ENCODE measurements around the gene HMGXB4. TPM values are rescaled to one million over a fixed set of nuclear protein-coding genes. Genes with fewer than 3 reads are reported as not detected.
A peak's percentile ranks its signal among the peaks of the same experiment; 100 is the strongest.

HMGXB4 gene
- total RNA-seq, 2 donors from 2014 or later: 18.6 to 23.9 TPM

GRCh38 chr22:35275580-35275979 lies 18.3 kb downstream of the HMGXB4 start:
- Histone ChIP-seq H3K4me3 (no peak overlapping the region), H3K27ac (no peak overlapping the region), H3K27me3 (no peaks in the 10 kb centered on the region), H3K4me1 (no peaks in the 10 kb centered on the region), H3K9ac (ENCODE audit: low read depth in 2 of 2, low read length in 2 of 2) (no peak overlapping the region), H3K9me3 (no peaks in the 10 kb centered on the region), H3K36me3 (no peaks in the 10 kb centered on the region)
- TF ChIP-seq CTCF (IDR thresholded peaks at IDR 0.05): no peak
- intact Hi-C loops (cut with DNase I): no loop called here
- no peak for DNase-seq

- no peak for DNase-seq
- no peaks in the 10 kb centered on the region for H3K4me1 ChIP-seq
- H3K9me3 ChIP-seq: no peaks in the 10 kb centered on the region
- no peak for TF ChIP-seq CTCF (IDR thresholded peaks at IDR 0.05)
- H3K4me3 ChIP-seq: no peak overlapping the region
- intact Hi-C loops (cut with DNase I): no loop called here
- H3K36me3 ChIP-seq: no peaks in the 10 kb centered on the region
- H3K27me3 ChIP-seq: no peaks in the 10 kb centered on the region
- no peak overlapping the region for H3K27ac ChIP-seq
- H3K9ac ChIP-seq (ENCODE audit: low read depth in 2 of 2, low read length in 2 of 2): no peak overlapping the region
These were observed 18.7 kb downstream of the HMGXB4 start for GRCh38 chr22:35276019-35276418.

- intact Hi-C loops (cut with DNase I): no loop called here
- Histone ChIP-seq H3K4me3 (no peak overlapping the region), H3K4me1 (no peaks in the 10 kb centered on the region), H3K9ac (ENCODE audit: low read depth in 2 of 2, low read length in 2 of 2) (no peak overlapping the region), H3K27me3 (no peaks in the 10 kb centered on the region), H3K27ac (no peak overlapping the region), H3K9me3 (no peaks in the 10 kb centered on the region), H3K36me3 (no peaks in the 10 kb centered on the region)
- no peak for DNase-seq
- TF ChIP-seq CTCF (IDR thresholded peaks at IDR 0.05): no peak
These were observed 30.8 kb downstream of the HMGXB4 start for GRCh38 chr22:35288116-35288515.

GRCh38 chr22:35292786-35293185 lies 35.5 kb downstream of the HMGXB4 start:
- TF ChIP-seq CTCF (IDR thresholded peaks at IDR 0.05): no peak
- Histone ChIP-seq H3K36me3 (no peaks in the 10 kb centered on the region), H3K9ac (ENCODE audit: low read depth in 2 of 2, low read length in 2 of 2) (no peak overlapping the region), H3K9me3 (no peaks in the 10 kb centered on the region), H3K4me1 (no peaks in the 10 kb centered on the region), H3K27me3 (no peaks in the 10 kb centered on the region), H3K27ac (no peak overlapping the region), H3K4me3 (no peak overlapping the region)
- DNase-seq: no peak
- intact Hi-C loops (cut with DNase I): no loop called here

- Histone ChIP-seq H3K9ac (ENCODE audit: low read depth in 2 of 2, low read length in 2 of 2) (no peak overlapping the region), H3K27me3 (no peaks in the 10 kb centered on the region), H3K9me3 (no peaks in the 10 kb centered on the region), H3K27ac (no peak overlapping the region), H3K4me1 (no peaks in the 10 kb centered on the region), H3K4me3 (no peak overlapping the region), H3K36me3 (no peaks in the 10 kb centered on the region)
- TF ChIP-seq CTCF (IDR thresholded peaks at IDR 0.05): no peak
- no peak for DNase-seq
- intact Hi-C loops (cut with DNase I): no loop called here
These were observed 38.8 kb downstream of the HMGXB4 start for GRCh38 chr22:35296051-35296450.

GRCh38 chr22:35299217-35299672 lies 42.0 kb downstream of the HMGXB4 start:
- Histone ChIP-seq H3K27ac (peak overlapping the region; percentile 92), H3K27me3 (no peaks in the 10 kb centered on the region), H3K4me3 (peak overlapping the region; percentile 65), H3K9me3 (no peaks in the 10 kb centered on the region), H3K36me3 (no peaks in the 10 kb centered on the region), H3K9ac (ENCODE audit: low read depth in 2 of 2, low read length in 2 of 2) (peak overlapping the region; percentile 64 to 80), H3K4me1 (peaks cover 4% of the 10 kb centered on the region)
- intact Hi-C loops (cut with DNase I): no loop called here
- TF ChIP-seq CTCF (IDR thresholded peaks at IDR 0.05): no peak
- DNase-seq: no peak

All from colonic mucosa (tissue), 4 donors.